ENCODE results near the gene SAG. TPM values are rescaled to one million over a fixed set of nuclear protein-coding genes. Genes with fewer than 3 reads are reported as not detected.

SAG gene
- total RNA-seq, 3 donors from 2014 or later, result 0.63 TPM; not detected in 2

DNA sequence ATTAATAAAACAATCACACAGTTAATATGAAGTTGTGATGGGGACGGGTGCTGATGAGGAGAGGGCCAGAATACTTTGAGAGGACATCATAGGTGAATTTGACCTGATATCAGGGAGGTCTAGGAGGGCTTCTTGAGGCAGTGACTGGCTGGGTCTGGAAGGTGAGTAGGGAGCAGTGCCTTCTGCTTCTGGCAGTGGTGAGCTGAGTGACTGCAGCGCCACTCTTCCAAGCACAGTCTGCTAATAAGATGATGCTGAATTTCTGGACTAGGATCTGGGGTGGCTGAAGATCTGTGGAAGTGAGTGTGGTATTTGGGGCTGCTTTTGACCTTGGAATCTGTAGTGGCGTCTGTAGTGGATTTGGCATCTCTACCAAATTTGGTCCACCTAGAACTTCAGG lies 52.2 kb downstream of the SAG start:
- no peaks in the 10 kb centered on the region for H3K36me3 ChIP-seq (ENCODE audit: low read depth)
- TF ChIP-seq, protein P1, sequence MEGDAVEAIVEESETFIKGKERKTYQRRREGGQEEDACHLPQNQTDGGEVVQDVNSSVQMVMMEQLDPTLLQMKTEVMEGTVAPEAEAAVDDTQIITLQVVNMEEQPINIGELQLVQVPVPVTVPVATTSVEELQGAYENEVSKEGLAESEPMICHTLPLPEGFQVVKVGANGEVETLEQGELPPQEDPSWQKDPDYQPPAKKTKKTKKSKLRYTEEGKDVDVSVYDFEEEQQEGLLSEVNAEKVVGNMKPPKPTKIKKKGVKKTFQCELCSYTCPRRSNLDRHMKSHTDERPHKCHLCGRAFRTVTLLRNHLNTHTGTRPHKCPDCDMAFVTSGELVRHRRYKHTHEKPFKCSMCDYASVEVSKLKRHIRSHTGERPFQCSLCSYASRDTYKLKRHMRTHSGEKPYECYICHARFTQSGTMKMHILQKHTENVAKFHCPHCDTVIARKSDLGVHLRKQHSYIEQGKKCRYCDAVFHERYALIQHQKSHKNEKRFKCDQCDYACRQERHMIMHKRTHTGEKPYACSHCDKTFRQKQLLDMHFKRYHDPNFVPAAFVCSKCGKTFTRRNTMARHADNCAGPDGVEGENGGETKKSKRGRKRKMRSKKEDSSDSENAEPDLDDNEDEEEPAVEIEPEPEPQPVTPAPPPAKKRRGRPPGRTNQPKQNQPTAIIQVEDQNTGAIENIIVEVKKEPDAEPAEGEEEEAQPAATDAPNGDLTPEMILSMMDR (IDR thresholded peaks at IDR 0.05), result no peak
- H3K9me3 ChIP-seq, result no peaks in the 10 kb centered on the region
- no peak for ATAC-seq
- intact Hi-C loops (cut with DNase I, micrococcal nuclease), result loop anchor here in 1 of 2 donors (10.0 kb wide), 1 partner anchor 85 kb away; no protein-coding TSS in a partner anchor
- no peak overlapping the region for H3K4me3 ChIP-seq
- H3K4me1 ChIP-seq (ENCODE audit: low read depth), result peaks cover 9% of the 10 kb centered on the region
- DNase-seq, result no peak

DNA sequence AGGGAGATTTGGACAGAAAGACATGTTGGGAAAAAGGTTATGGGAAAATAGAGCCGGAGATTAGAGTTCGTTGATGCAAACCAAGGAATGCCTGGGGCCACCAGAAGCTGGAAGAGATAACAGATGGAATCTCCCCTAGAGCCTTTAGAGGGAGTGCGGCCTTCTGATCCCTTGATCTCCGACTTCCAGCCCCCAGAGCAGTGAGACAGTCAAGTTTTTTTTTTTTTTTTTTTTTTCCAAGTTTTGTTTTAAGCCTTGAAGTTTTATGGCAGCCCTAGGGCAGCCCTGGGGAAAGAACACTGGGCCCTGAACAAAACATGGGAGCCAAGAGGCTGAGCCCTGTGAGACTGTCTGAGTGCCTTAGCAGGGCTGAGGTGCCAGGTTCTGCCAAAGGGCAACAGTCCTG lies 53.2 kb downstream of the SAG start:
- no peaks in the 10 kb centered on the region for H3K36me3 ChIP-seq (ENCODE audit: low read depth)
- TF ChIP-seq, protein P1 (IDR thresholded peaks at IDR 0.05), result no peak
- no peak for ATAC-seq
- intact Hi-C loops (cut with DNase I, micrococcal nuclease), result no loop called here
- peaks cover 4% of the 10 kb centered on the region for H3K4me1 ChIP-seq (ENCODE audit: low read depth)
- no peaks in the 10 kb centered on the region for H3K9me3 ChIP-seq
- no peak for DNase-seq
- no peak overlapping the region for H3K4me3 ChIP-seq

DNA sequence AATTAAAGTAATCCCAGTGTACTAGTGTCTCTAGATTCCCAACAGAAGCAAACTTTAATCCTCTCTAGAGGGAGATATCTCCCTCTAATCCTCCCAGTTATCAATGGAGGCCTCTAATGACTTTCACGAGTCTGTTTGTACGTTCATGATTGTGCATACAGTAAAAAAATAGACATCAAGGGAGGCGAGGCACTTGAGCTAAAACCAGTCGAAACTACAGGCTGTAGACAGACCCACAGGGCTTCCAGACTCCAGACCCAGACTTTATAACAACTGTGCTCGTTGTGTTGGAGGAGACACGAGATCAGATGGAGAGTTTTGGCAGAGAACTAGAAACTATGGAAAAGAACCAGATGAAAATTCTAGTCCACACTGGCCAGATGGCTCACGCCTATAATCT lies 53.7 kb downstream of the SAG start:
- Histone ChIP-seq H3K36me3 (ENCODE audit: low read depth) (no peaks in the 10 kb centered on the region), H3K4me1 (ENCODE audit: low read depth) (no peaks in the 10 kb centered on the region), H3K4me3 (no peak overlapping the region), H3K9me3 (no peaks in the 10 kb centered on the region)
- ATAC-seq, result no peak
- no peak for DNase-seq
- TF ChIP-seq, protein P1 (IDR thresholded peaks at IDR 0.05), result no peak
- intact Hi-C loops (cut with DNase I, micrococcal nuclease), result no loop called here

DNA sequence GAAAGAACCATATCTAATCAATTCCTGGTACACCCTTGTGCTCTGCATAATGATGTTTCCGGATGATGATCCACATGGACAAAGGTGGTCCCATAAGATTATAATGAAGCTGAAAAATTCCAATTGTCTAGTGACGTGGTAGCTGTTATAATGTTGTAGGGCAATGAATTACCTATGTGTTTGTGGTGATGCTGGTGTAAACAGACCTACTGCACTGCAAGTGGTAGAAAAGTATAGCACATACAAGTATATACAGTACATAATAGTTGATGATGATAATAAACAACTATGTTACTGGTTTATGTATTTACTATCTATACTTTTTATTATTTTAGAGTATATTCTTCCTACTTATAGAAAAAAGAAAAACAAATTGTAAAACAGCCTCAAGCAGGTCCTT lies 55.1 kb downstream of the SAG start:
- no peak for DNase-seq

DNA sequence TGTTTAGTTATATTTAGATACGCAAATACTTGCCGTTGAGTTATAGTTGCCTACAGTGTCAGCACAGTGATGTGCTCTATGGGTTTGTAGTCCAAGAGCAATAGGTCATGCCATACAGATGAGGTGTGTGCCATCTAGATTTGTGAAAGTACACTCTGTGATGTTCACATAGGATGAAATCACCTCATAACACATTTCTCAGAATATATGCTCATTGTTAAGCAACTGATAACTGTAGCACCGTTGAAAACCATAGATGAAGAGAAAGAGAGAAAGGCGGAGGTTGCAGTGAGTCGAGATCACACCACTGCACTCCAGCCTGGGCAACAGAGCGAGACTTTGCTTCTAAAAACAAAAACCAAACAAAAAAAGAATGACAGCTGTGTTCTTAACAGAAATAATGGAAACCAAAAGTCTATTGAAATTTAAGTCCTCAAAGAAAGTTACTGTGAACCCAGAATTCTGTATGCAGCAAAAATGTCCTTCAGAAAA lies 56.2 kb downstream of the SAG start:
- H3K4me1 ChIP-seq (ENCODE audit: low read depth), result no peaks in the 10 kb centered on the region
- no peaks in the 10 kb centered on the region for H3K36me3 ChIP-seq (ENCODE audit: low read depth)
- no peaks in the 10 kb centered on the region for H3K9me3 ChIP-seq
- intact Hi-C loops (cut with DNase I, micrococcal nuclease), result no loop called here
- ATAC-seq (peak; percentile 16), DNase-seq (no peak)
- TF ChIP-seq, protein P1 (IDR thresholded peaks at IDR 0.05), result no peak
- no peak overlapping the region for H3K4me3 ChIP-seq

More for the DNA sequence above, 55.1 kb downstream of the SAG start:
- no peaks in the 10 kb centered on the region for H3K36me3 ChIP-seq (ENCODE audit: low read depth)
- no peak overlapping the region for H3K4me3 ChIP-seq
- no peaks in the 10 kb centered on the region for H3K9me3 ChIP-seq
- no peaks in the 10 kb centered on the region for H3K4me1 ChIP-seq (ENCODE audit: low read depth)
- ATAC-seq, result no peak
- intact Hi-C loops (cut with DNase I, micrococcal nuclease), result no loop called here
- TF ChIP-seq, protein P1 (IDR thresholded peaks at IDR 0.05), result no peak

All from mucosa of descending colon (tissue), 3 donors.